Islet precursor cell (in vitro differentiated cells): ENCODE results near the gene KLF18.
"Not testable (repeated sequence)": the region's sequence is repeated elsewhere in the genome, so short reads cannot be mapped to it uniquely, and the experiment has no call there.

Source experiments
- DNase-seq: peaks from one replicate; pipeline ENCODE4 v3.0.0-alpha.2; 2018

KLF18 gene

DNA sequence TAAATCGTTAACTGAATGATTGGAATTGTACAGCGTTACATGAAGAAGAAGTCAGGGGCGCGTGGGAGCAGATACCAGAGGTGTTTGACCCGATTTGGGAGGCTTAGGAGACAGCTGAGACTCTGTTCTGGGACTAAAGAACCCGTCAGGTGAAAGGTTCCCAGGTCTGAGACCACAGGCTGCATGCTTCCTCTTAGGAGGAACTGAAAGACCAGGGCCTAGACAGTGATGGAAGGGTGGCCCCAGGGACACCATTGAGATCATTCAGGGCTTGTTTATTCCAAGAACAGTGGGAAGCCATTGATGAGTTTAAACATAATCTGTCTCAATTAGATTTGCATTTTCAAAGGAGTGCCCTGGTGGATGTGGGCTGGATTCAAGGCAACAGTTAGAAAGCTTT, 21.9 kb downstream of the KLF18 start:
- no peak for DNase-seq

DNA sequence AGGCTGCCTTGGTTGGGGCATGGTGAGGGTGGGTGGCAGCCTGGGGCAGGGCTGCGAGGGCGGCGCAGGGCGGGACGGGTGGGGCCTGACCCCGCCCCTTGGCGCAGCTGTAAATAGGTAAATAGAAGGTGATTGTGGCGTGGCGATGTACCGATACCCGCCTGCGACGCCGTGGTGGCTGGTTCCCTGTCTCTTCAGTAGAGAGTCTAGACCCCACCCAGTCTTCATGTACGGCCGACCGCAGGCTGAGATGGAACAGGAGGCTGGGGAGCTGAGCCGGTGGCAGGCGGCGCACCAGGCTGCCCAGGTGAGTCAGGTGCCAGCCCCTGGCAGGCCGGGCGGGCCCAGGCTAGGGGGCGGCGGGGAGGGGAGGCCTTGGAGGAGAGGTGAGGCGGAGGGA, 22.7 kb downstream of the KLF18 start, which contains the start of gene KLF17:
Gene KLF17 (plus strand): TSS at position 140 of the 400 bp plus-strand sequence. CDS start 87 bp downstream, at position 227.
- DNase-seq = no peak

DNA sequence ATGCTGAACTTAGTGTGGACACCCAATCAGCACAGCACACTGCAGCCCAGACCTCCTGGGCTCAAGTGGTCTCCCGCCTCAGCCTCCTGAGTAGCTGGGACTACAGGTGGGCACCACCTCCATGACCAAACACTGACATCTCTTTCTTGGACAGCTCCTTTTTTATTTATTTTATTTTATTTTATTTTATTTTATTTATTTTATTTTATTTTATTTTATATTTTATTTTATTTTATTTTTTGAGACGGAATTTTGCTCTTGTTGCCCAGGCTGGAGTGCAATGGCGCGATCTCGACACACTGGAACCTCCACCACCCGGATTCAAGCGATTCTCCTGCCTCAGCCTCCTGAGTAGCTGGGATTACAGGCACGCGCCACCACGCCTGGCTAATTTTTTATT, 24.2 kb downstream of the KLF18 start:
- DNase-seq = not testable (repeated sequence)

DNA sequence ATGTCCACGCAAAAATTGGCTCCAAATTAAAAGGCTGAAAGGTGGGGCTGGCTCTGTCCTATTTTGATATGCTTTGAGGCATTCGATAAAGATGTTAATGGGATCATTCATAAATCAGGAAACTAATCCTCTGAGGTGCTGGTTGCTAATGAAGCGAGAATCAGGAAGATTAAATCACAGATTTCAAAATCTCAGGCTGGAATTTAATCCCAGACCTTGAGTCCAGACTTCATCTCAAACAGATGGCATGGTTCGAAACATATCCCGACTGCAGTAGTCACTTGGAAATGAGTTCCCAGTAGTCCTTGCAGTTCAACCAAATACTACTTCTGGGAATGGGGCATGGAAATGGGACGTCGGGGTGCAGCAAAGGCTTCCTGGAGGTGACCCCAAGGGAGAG, 27.3 kb downstream of the KLF18 start:
- no peak for DNase-seq

DNA sequence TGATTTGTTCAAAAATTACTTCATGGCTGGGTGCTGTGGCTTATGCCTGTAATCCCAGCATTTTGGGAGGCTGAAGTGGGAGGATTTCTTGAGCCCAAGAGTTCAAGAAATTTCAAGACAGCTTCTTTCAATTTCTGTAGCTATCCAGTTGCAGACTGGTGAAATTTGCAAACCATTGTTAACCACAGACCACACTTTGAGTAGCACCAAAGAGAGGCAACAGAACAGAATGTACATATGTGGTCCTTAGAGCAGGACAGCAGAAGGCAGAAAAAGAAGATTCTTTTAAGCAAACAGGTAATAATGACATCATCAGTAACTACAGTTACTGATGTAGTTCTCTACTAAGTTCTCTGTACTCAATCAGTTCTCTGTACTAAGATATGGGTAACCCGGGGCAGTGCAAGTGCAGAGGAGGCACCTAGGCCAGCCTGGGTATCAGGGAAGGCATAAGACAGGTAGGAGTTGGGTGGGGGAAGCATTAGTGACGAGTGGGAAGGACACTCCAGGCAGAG, 28.3 kb downstream of the KLF18 start:
- no peak for DNase-seq

DNA sequence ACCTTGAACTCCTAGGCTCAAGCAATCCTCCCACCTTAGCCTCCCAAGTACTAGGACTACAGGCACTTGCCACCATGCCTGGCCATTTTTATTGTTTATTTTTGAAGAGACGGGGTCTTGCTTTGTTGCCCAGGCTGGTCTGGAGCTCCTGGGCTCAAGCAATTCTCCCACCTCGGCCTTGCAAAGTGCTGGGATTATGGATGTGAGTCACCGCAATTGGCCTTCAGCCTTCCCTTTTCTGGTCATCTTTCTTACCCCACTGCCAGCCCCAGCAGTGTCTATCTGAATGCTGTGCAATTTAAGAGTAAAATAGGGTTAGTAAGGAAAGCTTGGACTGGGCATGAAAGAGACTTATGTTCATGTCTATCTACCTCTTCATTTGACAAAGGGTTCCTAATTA, 28.9 kb downstream of the KLF18 start:
- DNase-seq = no peak

DNA sequence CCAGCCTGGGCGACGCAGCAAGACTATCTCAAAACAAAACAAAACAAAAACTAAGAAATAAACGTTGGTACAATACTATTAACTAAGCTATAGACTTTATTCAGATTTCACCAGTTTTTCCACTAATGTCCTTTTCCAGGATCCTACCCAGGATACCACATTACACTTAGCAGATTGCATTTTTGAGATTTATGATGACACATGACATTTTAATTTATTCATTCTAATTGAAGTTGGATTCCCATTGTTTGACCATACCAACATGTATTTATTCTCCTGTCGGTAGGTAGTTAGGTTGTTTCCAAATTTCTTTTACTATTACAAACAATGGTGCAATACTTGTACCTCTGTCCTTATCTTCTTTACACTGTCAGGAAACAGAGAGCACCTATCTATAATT, 29.6 kb downstream of the KLF18 start:
- no peak for DNase-seq

DNA sequence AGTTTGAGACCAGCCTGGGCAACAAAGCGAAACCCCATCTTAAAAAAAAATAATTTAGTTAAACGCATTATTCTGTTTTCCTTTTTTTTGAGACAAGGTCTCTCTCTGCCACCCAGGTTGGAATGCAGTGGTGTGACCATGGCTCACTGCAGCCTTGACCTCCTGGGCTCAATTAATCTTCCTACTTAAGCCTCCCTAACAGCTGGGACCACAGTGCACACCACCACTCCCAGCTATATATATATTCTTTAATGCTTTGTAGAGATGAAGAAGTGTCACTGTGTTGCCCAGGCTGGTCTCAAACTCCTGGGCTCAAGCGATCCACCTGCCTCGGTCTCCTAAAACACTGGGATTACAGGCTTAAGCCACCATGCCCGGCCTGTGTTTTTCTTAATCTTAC, 30.5 kb downstream of the KLF18 start:
- no peak for DNase-seq

DNA sequence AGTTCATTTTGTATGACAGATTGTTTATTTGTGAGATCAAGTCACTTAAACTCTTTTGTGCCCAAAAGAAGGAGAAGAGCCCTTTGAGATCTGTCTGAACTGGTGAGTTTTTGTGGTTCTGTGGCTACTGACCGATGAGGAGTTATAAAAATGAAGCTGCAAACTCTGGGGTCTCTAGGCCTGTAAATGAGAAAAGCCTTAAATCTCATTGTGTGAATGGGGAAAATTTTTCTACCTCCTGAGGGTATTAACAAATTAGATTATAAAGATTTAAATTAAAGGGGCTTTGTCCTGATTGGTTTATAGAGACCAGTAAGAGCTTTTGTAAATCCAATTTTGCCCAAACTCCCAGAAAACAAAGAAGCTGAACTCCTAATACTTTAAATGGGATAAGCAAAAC, 32.5 kb downstream of the KLF18 start:
- no peak for DNase-seq

DNA sequence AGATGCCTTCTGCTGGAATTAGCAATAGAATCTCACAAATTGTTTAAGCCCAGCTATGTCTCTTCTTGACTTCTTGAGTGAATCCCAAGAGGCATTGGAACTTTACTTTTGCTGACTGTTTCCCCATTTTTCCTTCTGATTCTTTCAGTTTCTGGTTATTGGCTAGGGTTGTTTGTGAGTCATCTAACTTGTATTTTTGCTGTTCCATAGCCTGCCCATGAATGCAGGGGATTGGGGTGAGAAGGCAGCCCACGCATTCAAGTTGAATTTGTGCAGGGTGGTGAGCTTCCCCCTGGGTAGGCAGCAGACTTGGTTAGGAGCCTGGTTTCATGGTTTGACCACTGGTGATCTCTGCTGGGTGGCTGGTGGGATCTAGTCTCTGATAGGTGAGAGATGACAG, 33.2 kb downstream of the KLF18 start:
- no peak for DNase-seq

DNA sequence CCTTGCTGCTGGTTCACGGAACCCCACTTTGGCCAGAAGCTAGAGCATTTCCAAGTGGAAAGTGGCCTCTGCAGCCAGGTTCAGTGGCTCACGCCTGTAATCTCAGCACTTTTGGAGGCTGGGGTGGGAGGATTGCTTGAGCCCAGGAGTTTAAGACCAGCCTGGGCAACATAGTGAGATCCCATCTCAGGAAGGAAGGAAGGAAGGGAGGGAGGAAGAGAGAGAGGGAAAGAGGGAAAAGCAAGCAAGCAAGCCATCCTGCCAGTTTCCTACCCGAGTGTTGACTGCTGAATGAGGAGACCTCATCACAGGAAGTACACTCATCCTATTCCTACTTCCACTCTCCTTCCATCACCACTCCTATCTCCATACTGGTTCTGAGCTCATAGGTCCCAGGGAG, 35.6 kb downstream of the KLF18 start:
- no peak for DNase-seq

DNA sequence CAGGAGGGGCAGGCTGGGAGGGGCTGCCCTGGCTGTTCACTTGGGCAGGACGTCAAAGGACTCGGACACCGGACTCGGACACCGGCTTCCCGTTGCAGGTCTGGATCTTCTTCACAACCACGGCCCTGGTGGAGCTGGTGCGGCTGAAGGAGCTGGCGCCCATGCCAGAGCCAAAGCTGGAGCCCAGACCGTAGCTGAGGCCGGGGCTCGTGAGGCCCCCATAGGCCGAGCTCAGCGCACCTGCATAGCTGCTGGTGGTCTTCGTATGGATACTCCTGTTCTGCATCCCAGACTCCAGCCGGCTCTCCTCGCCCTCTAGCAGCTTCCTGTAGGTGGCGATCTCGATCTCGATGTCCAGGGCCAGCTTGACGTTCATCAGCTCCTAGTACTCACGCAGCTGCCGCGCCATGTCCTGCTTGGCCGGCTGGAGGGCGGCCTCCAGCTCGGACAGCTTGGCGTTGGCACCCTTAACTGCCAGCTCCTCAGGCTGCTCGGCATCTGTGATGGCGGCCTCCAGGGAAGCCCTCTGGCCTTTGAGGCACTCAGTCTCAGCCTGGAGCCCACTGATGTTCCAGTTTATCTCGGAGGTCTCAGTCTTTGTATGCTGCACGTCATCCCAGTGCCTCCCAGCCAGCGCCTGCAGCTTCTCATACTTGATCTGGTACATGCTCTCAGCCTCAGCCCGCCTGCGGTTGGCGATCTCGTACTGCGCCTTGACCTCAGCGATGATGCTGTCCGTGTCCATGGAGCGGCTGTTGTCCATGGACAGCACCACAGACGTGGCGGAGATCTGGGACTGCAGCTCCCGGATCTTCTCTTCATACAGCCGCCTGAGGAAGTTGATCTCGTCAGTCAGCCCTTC, 37.9 kb downstream of the KLF18 start:
- DNase-seq = peak; percentile 79

DNA sequence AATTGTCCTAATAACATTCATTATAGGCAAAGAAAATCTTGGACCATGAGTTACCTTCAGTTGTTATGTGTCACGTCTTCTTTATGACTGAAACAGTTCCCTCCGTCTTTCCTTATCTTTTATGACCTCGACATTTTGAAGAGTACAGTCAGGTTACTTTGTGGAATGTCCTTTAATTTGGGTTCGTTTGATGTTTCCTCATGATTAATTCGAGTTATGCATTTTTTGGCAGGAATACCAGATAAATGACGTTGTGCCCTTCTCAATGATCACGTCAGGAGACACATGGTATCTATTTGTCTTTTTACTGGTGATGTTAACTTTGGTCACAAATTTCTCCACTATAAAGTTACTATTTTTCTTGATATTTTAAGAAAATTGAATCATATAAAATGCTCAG, 40.1 kb downstream of the KLF18 start:
- DNase-seq = no peak

DNA sequence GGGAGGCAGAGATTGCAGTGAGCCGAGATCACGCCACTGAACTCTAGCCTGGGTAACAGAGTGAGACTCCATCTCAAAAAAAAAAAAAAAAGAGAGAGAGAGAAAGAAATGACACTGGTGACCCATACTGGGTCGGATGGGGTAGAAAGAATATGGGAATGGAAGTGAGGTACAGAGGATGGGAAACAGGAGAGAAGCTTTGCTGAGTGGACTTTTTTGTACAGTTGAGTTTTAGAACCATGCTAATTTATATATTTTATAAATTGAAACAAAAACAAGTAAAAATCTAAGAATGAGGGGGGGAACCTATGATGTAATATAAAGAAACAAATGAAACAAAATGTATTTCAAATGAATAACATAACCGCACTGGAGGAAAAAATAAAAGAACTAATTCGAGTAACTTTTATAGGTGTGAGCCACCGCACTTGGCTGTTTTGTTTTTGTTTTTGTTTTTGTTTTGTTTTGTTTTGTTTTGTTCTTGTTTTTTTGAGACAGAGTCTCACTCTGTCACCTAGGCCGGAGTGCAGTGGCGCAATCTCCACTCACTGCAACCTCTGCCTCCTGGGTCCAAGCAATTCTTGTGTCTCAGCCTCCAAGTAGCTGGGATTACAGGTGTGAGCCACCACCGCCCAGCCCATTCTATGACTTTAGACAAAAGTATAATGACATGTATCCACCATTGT, 41.1 kb downstream of the KLF18 start:
- no peak for DNase-seq

DNA sequence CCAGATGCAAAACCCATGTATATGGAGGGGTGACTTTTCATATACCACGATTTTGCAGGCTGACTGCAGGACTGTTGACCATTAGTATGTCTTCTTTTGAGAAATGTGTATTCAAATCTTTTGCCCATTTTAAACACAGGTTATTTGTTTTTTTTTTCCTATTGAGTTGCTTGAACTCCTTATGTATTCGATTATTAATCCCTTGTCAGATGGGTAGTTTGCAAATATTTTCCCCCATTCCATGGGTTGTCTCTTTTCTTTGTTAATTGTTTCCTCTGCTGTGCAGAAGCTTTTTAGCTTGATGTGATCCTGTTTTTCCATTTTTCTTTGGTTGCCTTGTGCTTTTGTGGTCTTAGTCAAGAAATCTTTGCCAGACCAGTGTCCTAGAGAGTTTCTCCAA, 47.4 kb downstream of the KLF18 start:
- no peak for DNase-seq

DNA sequence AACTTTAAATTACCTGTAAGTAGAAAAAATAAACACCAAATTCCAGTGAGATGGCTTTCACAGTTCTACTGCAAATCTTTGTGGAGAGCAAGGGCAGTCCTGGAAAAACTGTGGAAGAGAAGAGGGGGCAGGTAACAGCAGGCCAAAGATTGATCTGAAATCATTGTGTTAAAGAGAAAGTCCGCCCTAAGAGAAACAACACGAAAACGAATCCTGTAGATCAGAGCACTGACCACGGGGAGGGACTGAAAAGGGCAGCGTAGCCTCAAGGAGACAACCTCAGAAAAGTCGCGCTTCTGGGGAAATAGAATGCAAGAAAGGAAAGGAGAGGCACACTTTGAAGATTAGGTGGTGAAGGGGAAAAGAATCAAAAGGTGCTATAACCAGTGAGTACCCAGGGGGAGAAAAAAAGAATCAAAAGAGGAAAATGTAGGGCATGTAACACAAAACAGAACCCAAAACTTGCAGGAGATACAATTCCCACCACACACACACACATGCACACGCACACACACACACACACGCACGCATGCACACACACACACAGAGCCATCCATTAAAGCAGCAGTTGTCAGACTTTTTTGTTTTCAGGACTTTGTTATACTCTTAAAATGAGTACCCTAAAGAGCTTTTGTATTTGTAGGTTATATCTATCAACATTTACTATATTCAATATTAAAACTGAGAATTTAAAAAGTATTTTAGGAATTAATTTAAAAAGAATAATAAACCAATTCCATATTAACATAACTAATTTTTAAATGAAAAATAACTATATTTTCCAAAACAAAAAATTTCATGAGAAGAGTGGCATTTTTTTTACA, 50.8 kb downstream of the KLF18 start:
- no peak for DNase-seq

DNA sequence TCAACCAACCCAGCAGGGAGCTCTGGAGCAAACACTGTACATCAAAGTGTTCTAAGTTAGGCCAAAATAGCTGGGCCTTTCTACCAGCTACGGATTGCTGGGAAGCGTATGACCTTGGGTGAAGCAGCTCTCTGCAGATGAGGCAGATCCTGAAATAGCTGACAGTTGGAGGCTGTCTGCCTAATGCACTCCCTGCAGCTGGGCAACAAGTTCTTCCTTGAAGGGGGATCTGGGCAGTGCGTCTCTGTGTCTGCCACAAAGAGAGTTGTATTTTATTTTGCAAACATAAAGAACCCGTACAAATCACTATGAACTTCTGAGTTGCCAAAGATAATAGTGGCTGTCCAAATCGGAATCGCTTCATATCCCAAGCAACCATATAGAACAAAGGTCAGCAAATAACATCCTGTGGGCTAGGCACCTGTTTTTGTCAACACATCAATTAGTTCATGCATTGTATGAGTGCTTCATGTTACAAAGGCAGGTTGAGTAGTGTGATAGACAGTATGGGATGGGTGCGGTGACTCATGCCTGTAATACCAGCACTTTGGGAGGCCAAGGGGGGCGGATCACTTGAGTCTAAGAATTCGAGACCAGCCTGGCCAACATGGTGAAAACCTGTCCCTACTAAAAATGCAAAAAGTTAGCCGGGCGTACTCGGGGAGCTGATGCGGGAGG, 51.9 kb downstream of the KLF18 start:
- peak; percentile 82 for DNase-seq
